Neural cell (in vitro differentiated cells): ENCODE measurements around the gene DLGAP4. TPM values are rescaled to one million over a fixed set of nuclear protein-coding genes. Genes with fewer than 3 reads are reported as not detected.

Experiments used
- H2AFZ ChIP-seq: fragments of 200-600, 300-800 bp; sonication (generic), shearing (Covaris generic); 2 replicates; pipeline ENCODE4 v1.6.0; 2014; ENCODE audit warnings: low read depth, mild to moderate bottlenecking, antibody characterized with exemption, low read length, moderate library complexity
- H3F3A ChIP-seq: fragments of 200-600 bp; shearing (Covaris generic); 2 replicates; pipeline ENCODE4 v1.6.1; 2016; ENCODE audit warnings: mild to moderate bottlenecking, moderate library complexity, mixed read lengths, antibody characterized with exemption, low read length; ENCODE audit not compliant: insufficient read depth, poor library complexity, severe bottlenecking
- H3K27ac ChIP-seq: fragments of 200-600, 300-800 bp; sonication (generic), shearing (Covaris generic); 2 replicates; pipeline ENCODE4 v1.5.1; 2014; ENCODE audit warnings: mild to moderate bottlenecking, low read length, moderate library complexity
- H3K27me3 ChIP-seq: fragments of 300-800, 200-600 bp; sonication (generic), shearing (Covaris generic); 2 replicates; pipeline ENCODE4 v1.6.0; 2014; ENCODE audit warnings: mild to moderate bottlenecking, low read depth, low read length, moderate library complexity; ENCODE audit not compliant: insufficient read depth
- H3K36me3 ChIP-seq: fragments of 300-800, 200-600 bp; sonication (generic), shearing (Covaris generic); 2 replicates; pipeline ENCODE4 v1.5.1; 2014; ENCODE audit warnings: mild to moderate bottlenecking, antibody characterized with exemption, low read length, moderate library complexity; ENCODE audit not compliant: insufficient read depth
- H3K4me2 ChIP-seq: fragments of 300-800, 200-600 bp; sonication (generic), shearing (Covaris generic); 2 replicates; pipeline ENCODE4 v1.6.0; 2014; ENCODE audit warnings: mild to moderate bottlenecking, low read length
- H3K4me3 ChIP-seq: fragments of 300-800, 200-600 bp; sonication (generic), shearing (Covaris generic); 2 replicates; pipeline ENCODE4 v1.5.1; 2014; ENCODE audit warnings: mild to moderate bottlenecking, low read length, moderate library complexity
- H3K79me2 ChIP-seq: fragments of 200-600 bp; shearing (Covaris generic); replicated peaks from 2 replicates; pipeline ENCODE4 v1.6.0; 2014; ENCODE audit warnings: mild to moderate bottlenecking, low read length, moderate library complexity; ENCODE audit not compliant: insufficient read depth
- H3K9ac ChIP-seq: fragments of 300-800, 200-600 bp; sonication (generic), shearing (Covaris generic); 2 replicates; pipeline ENCODE4 v1.6.1; 2016; ENCODE audit warnings: mild to moderate bottlenecking, low read length, mixed read lengths
- H3K9me2 ChIP-seq: fragments of 200-600 bp; shearing (Covaris generic); 2 replicates; pipeline ENCODE4 v1.6.1; 2016; ENCODE audit warnings: mild to moderate bottlenecking, low read length, mixed read lengths; ENCODE audit not compliant: insufficient read depth
- H3K9me3 ChIP-seq: fragments of 200-600, 300-800 bp; sonication (generic), shearing (Covaris generic); 2 replicates; pipeline ENCODE4 v1.6.1; 2016; ENCODE audit warnings: mild to moderate bottlenecking, mixed run types, low read length, moderate library complexity, mixed read lengths
- H4K20me1 ChIP-seq: fragments of 200-600 bp; shearing (Covaris generic); 2 replicates; pipeline ENCODE4 v1.6.1; 2016; ENCODE audit warnings: mild to moderate bottlenecking, mixed run types; ENCODE audit not compliant: insufficient read depth
- CTCF ChIP-seq: fragments of 450-650 bp; IDR thresholded peaks from 2 replicates; pipeline ENCODE4 v1.5.1; 2014; ENCODE audit warnings: antibody characterized with exemption, mild to moderate bottlenecking, moderate library complexity; ENCODE audit not compliant: poor library complexity, severe bottlenecking
- EP300 ChIP-seq: fragments of 450-650 bp; conservative IDR thresholded peaks from 2 replicates; pipeline ENCODE4 v1.6.1; 2014; ENCODE audit warnings: antibody characterized with exemption, mild to moderate bottlenecking, moderate library complexity; ENCODE audit not compliant: poor library complexity, severe bottlenecking
- EZH2 ChIP-seq: fragments of 200-600, 300-800 bp; shearing (Covaris generic), sonication (generic); IDR thresholded peaks from 2 replicates; pipeline ENCODE4 v1.6.1; 2014; ENCODE audit warnings: antibody characterized with exemption, low read length, borderline replicate concordance, mild to moderate bottlenecking; ENCODE audit not compliant: insufficient read depth, poor library complexity, severe bottlenecking
- MXI1 ChIP-seq: fragments of 450-650 bp; conservative IDR thresholded peaks from 2 replicates; pipeline ENCODE4 v1.6.1; 2014; ENCODE audit warnings: antibody characterized with exemption, mild to moderate bottlenecking; ENCODE audit not compliant: poor library complexity, severe bottlenecking
- POLR2AphosphoS5 ChIP-seq: IDR thresholded peaks from 2 replicates; pipeline ENCODE4 v1.6.1; 2012
- RAD21 ChIP-seq: fragments of 450-650 bp; conservative IDR thresholded peaks from 2 replicates; pipeline ENCODE4 v1.6.1; 2014; ENCODE audit warnings: antibody characterized with exemption, mild to moderate bottlenecking, moderate library complexity
- REST ChIP-seq: IDR thresholded peaks from 2 replicates; pipeline ENCODE4 v1.6.1; 2012; ENCODE audit warnings: borderline replicate concordance
- SMC3 ChIP-seq: fragments of 450-650 bp; conservative IDR thresholded peaks from 2 replicates; pipeline ENCODE4 v1.6.1; 2014; ENCODE audit warnings: antibody characterized with exemption, mild to moderate bottlenecking, moderate library complexity; ENCODE audit not compliant: poor library complexity
- TAF1 ChIP-seq: IDR thresholded peaks from 2 replicates; pipeline ENCODE4 v1.6.1; 2012; ENCODE audit warnings: low read depth
- polyA plus RNA-seq: library from polyadenylated mRNA; depleted of rRNA; stranded (reverse); fragments of >200 nt; gene quantifications from 2 replicates; pipeline ENCODE4 v1.2.3, GENCODE V29; 2014

Gene DLGAP4
- polyA plus RNA-seq, 1 donor from 2014 or later, result 31.2 TPM

GRCh38 chr20:36303020-36303595 lies 3.0 kb upstream of the DLGAP4 start:
- H3K4me2 ChIP-seq, result no peak overlapping the region
- no peaks in the 10 kb centered on the region for H3K9me3 ChIP-seq
- H4K20me1 ChIP-seq, result no peaks in the 10 kb centered on the region
- peaks cover 24% of the 10 kb centered on the region for H3K27me3 ChIP-seq
- H3K9me2 ChIP-seq, result no peaks in the 10 kb centered on the region
- no peak overlapping the region for H2AFZ ChIP-seq
- TF ChIP-seq CTCF (no peak), EP300 (no peak), SMC3 (no peak), EZH2 (no peak), TAF1 (no peak), REST (no peak), RAD21 (no peak)
- H3K36me3 ChIP-seq, result no peaks in the 10 kb centered on the region
- H3K27ac ChIP-seq, result no peak overlapping the region
- no peak overlapping the region for H3K9ac ChIP-seq
- H3K79me2 ChIP-seq, result no peaks in the 10 kb centered on the region
- no peak overlapping the region for H3K4me3 ChIP-seq
- H3F3A ChIP-seq, result no peaks in the 10 kb centered on the region

GRCh38 chr20:36303831-36304230 lies 2.3 kb upstream of the DLGAP4 start:
- Histone ChIP-seq H3K9ac (no peak overlapping the region), H3K27ac (no peak overlapping the region), H4K20me1 (no peaks in the 10 kb centered on the region), H3K36me3 (no peaks in the 10 kb centered on the region), H3K27me3 (peaks cover 24% of the 10 kb centered on the region), H3K9me2 (no peaks in the 10 kb centered on the region), H3K79me2 (no peaks in the 10 kb centered on the region), H2AFZ (no peak overlapping the region), H3K9me3 (no peaks in the 10 kb centered on the region), H3K4me3 (no peak overlapping the region), H3F3A (no peaks in the 10 kb centered on the region), H3K4me2 (no peak overlapping the region)
- no peak for TF ChIP-seq POLR2AphosphoS5
- no peak for TF ChIP-seq SMC3
- TF ChIP-seq EZH2, result no peak
- TF ChIP-seq EP300, result no peak
- TF ChIP-seq RAD21, result no peak
- TF ChIP-seq REST, result no peak
- no peak for TF ChIP-seq CTCF
- TF ChIP-seq TAF1, result no peak
- no peak for TF ChIP-seq MXI1
